Astrocyte of the cerebellum (primary cell): Measurements from ENCODE around the gene ARVCF.

Experiments used
- DNase-seq: peaks from one replicate; pipeline ENCODE4 v3.0.0-alpha.2; 2011; ENCODE audit warnings: low read depth
- H3K4me3 ChIP-seq: 2 replicates; pipeline ENCODE4 v1.5.1; 2011; ENCODE audit warnings: mild to moderate bottlenecking, low read depth, low read length, moderate library complexity
- CTCF ChIP-seq: IDR thresholded peaks from 2 replicates; pipeline ENCODE4 v1.5.1; 2012; ENCODE audit warnings: low read length, low read depth, moderate library complexity, mild to moderate bottlenecking; ENCODE audit errors: missing control alignments
- in situ Hi-C: cut with HindIII; loops from 2 replicates; pipeline ENCODE4 v1.10.0; 2017; ENCODE audit warnings: low sequenced_read_pairs

Gene ARVCF

DNA sequence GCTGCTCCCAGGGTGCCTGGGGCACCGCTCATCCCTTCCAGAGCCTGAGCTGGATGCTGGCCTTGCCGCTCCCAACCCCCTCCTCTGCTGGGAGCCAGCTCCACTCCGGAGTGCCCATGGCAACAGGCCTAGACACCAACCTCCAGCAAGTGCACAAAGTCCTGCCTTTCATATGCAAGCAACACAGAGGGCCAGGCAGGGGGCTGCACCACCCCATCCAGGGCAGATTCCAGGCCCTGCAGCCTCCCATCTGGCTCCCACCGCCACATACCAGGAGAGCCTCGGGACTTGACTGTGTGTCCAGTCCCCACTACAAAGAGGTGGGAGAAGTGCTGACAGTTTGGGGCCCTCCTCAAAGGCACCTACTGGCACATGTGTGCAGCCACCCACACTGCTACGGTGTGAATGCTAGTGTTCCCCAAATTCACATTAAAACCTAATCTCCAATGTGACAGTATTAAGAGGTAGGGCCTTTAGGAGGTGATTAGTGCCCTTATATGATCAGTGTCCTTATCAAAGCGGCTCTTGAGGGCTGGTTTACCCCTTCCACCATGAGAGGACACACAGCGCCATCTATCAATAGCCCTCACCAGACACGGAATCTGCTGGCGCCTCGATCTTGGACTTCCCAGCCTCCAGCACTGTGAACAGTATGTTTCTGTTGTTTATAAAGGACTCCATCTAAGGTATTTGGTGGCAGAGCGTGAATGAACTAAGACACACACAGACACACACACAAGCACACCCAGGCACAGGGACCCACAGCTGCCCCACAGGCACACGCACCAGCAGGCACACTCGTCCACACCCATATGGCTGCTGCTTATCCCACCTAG is 16.2 kb downstream of the ARVCF start:
- in situ Hi-C loops, result no loop called here
- no peak overlapping the region for H3K4me3 ChIP-seq
- no peak for DNase-seq
- TF ChIP-seq CTCF, result no peak

- in situ Hi-C loops, result no loop called here
- no peak for DNase-seq
- no peak overlapping the region for H3K4me3 ChIP-seq
- TF ChIP-seq CTCF, result no peak
These were observed 17.4 kb downstream of the ARVCF start for GRCh38 chr22:19998991-19999820.

GRCh38 chr22:19998232-19998951 is 18.2 kb downstream of the ARVCF start:
- no peak for DNase-seq
- no peak overlapping the region for H3K4me3 ChIP-seq
- TF ChIP-seq CTCF, result no peak
- in situ Hi-C loops, result no loop called here

DNA sequence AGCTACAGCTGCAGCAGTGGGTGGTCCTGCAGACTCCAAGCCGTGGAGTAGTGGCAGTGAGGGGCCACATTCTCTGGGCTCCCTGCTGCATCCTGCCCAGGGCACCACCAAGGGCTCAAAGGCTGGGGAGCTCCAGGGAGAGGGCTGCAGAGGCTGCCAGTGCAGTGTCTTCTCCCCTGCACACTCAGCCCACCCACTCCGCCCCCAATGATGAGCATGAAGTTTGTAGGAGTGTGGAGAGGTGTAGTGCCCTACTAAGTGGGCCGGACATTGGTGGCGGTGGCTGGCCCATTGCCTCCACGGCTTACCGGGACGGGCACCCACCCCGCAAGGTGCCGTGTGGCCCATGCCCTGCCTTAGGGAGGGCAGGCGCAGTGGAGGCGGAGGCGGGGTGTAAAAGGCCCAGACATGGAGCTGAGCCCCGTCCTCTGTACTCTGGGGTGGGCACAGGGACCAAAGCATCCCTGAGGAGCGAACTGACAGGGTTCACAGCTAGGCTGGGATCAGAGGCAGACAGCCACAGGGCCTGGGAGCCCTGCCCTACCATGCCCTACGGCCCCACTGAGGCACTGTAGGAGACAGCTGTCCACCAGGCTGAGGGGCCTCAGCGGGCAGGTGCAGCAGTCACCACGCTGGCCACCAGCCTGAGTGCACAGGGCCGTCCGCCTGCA is 18.9 kb downstream of the ARVCF start:
- DNase-seq, result no peak
- in situ Hi-C loops, result no loop called here
- no peak for TF ChIP-seq CTCF
- no peak overlapping the region for H3K4me3 ChIP-seq

DNA sequence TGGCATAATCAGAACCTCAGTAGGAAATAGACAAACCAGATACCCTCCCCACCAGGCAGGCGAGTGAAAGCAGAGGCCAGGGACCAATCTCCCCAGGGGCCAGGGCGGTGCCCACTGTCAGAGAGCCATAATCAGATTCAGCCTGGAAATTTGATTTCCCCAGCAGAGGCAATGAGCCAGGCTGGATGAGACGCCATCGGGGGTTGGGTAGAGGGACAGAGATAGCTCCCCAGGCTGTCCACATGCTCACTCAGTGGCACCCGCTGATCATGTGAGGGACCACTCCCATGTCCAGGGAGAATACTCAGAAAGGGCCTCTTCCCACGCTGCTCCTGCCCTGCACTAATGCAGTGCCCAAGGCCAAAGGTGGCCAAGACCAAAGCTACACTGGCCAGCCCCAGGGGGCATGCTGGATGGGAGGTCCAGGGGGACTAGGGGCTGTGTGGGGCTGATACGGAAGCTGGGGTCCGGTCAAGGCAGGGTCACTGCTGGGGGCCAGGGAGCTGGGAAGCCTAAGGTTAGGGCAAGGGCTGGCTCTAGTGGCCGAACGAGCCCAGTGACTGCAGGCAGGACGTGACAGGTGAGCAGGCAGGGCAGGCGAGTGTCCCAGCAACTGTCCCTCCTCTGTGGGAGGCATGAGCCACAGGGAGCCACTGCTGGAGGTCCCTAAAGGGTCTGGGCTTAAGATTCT is 19.8 kb downstream of the ARVCF start:
- DNase-seq, result no peak
- TF ChIP-seq CTCF, result no peak
- H3K4me3 ChIP-seq, result no peak overlapping the region
- in situ Hi-C loops, result no loop called here
